Transverse colon (tissue), 4 donors: Measurements from ENCODE around the gene C1QC.

Source experiments
- POLR2AphosphoS5 ChIP-seq, 3 donors: sonication (generic); formaldehyde crosslinking; IDR thresholded peaks; one replicate each; pipeline ENCODE4 v1.6.1; 2016; ENCODE audit warnings: antibody characterized with exemption in 3 of 3
- TF ChIP-seq, protein P1 (sequence below), 5 experiments: fragments of 200-600 bp in 3 of 5; fragments of 450-650 bp in 2 of 5; sonication (generic) in 3 of 5; IDR thresholded peaks; 1 replicate in 2 of 5; 2 replicates in 3 of 5; pipeline ENCODE4 v1.5.1; 2016 to 2017; ENCODE audit warnings: antibody characterized with exemption in 5 of 5, inconsistent platforms in 3 of 5, mild to moderate bottlenecking in 2 of 5, moderate library complexity in 1 of 5

DNA sequence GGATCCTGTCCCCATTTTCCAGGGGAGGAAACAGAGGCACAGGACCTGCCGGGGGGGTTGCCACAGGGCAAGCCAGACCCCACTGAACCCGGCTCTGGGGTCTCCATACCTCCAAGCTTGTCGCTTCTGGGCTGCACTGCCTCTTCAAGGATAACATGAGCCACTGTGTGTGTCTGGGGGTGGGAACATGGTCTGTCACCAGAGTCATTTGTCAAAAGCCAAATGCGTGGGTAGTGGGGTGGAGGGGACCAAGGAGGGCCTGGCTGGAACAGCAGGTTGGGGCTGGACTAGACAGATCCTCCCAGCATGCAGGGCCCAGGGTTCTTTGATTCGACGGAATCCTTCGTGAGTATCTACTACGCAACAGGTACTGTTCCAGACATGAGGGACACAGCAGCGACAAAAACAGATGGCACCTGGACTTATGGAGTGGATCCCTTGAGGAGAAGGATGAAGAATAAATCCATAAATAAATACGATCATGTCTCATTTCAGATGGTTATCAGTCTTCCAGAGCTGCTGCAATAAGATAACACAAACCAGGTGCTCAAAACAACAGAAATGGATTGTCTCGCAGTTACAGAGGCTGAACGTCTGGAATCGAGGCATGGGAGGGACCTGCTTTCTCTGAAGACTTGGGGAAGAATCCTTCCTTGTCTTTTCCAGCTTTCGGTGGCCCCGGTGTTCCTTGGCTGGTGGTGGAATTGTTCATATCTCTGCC lies 38.3 kb downstream of the C1QC start:
- TF ChIP-seq, protein P1, sequence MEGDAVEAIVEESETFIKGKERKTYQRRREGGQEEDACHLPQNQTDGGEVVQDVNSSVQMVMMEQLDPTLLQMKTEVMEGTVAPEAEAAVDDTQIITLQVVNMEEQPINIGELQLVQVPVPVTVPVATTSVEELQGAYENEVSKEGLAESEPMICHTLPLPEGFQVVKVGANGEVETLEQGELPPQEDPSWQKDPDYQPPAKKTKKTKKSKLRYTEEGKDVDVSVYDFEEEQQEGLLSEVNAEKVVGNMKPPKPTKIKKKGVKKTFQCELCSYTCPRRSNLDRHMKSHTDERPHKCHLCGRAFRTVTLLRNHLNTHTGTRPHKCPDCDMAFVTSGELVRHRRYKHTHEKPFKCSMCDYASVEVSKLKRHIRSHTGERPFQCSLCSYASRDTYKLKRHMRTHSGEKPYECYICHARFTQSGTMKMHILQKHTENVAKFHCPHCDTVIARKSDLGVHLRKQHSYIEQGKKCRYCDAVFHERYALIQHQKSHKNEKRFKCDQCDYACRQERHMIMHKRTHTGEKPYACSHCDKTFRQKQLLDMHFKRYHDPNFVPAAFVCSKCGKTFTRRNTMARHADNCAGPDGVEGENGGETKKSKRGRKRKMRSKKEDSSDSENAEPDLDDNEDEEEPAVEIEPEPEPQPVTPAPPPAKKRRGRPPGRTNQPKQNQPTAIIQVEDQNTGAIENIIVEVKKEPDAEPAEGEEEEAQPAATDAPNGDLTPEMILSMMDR (IDR thresholded peaks at IDR 0.05), result no peak
- TF ChIP-seq POLR2AphosphoS5 (IDR thresholded peaks at IDR 0.05), result no peak
